Measurements from ENCODE around the gene GLI2.

DNA sequence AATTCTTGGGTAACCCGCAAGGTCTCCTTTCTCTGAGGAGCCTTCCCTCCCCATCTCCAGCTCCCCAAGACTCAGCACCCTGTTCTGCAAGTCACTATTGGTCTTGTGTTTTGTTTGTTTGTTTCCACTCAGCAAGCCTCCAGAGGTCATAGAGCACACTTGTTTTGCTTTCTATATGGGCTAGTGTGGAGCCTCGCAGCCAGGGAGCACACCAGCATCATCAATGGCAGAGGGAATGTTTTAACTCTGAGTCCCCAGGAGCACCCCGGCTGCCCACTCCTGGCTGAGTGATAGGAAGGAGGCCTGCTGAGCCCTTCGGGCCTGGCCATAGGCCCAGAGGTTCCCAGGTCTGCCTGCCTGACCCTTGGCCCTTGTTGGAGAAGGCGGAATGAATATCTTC is 36.6 kb downstream of the GLI2 start:
- TF ChIP-seq CTCF (conservative IDR thresholded peaks at IDR 0.05), result no peak
- TF ChIP-seq ZFX (IDR thresholded peaks at IDR 0.05), result no peak
